ENCODE results near the gene BEST4.
"Not testable (repeated sequence)": the region's sequence is repeated elsewhere in the genome, so short reads cannot be mapped to it uniquely, and the experiment has no call there.

Gene BEST4

DNA sequence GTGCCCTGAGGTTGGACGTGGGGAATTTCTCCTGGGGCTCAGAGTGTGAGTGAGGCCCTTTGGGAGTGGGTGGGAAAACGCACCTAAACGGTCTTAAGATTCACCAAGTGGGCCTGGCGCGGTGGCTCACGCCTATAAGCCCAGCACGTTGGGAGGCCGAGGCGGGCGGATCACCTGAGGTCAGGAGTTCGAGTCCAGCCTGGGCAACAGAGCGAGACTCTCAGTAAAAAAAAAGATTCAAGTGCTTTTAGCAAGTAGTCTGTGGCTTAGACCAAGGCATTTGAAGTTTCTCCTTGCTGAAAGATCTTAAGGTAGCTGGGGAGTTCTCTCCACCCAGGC lies 11.3 kb downstream of the BEST4 start:
- no peak for DNase-seq

DNA sequence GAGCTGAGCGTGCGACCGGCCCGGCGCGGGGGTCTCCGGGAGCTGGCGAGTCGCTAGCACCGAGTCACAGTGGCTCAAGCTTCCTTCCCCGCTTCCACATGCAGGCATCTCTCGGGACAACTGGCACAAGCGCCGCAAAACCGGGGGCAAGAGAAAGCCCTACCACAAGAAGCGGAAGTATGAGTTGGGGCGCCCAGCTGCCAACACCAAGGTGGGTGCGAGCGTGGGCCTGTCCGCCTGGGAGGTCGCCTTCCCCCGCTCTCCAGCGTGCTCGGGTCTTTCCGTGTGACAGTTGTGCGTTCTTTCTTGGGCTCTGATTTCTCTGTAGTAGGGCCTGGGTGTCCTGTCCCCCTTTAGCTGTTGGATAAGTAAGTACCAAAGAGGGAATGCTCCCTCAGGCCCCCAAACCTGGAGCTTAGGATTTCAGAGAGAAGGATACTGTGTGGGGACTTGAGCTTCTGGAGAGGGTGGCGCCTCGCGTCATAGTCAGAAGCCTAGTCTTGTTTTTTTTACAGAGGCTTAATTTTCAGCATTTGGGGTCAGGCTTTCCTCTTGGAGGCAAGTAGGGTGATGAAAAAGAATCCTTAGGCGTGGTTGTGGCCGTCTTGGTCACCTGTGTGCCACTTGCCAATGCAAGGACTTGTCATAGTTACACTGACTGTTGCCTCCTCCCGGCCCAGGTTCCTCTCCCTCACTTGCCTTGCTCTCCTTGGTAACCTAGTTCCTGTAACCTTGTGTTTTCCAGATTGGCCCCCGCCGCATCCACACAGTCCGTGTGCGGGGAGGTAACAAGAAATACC lies 11.8 kb downstream of the BEST4 start:
- DNase-seq = peak; percentile 52

DNA sequence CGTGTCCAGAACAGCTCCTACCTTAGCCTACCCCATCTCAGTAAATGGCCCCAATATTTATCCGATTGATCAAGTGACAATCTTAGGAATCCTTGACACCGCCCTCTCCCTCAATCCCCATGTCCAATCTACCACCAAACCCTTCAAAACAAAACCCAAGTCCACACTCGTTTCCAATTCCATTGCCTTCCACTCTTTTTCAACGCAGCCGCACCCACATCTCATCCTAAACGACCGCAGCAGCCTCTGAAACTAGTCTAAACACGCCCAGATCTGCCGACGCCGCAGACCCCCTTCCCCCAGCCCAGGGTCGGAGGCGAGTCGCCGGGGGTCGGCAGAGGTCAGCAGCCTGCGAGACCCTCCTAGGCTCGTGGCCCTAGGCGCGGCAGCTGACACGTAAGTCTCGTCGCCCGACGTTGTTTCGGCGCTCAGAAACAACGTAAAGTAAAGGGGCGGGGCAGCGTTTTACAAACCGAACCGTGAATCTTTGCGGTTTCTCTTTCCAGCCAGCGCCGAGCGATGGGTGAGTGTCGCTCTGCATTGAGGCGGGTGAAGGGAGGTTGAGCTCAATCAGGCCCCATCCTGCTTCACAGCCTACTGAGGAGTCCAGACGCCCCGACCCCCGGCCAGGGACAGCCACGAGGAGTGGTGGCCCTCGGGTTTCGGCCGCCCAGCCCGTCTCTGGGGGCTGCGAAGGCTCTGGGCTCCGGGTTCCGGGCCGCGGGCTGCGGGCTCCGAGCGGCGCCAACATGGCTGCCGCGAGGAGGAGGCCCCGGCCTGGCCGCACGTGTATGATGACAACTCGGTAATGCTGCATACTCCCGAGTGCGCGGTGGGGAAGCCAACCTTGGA lies 12.7 kb downstream of the BEST4 start, which contains the start of gene RPS8:
Gene RPS8, plus strand, starts transcription at position 463 of the 852 bp plus-strand sequence. Its CDS starts 57 bp downstream, at position 520.
- DNase-seq = peak; percentile 89

DNA sequence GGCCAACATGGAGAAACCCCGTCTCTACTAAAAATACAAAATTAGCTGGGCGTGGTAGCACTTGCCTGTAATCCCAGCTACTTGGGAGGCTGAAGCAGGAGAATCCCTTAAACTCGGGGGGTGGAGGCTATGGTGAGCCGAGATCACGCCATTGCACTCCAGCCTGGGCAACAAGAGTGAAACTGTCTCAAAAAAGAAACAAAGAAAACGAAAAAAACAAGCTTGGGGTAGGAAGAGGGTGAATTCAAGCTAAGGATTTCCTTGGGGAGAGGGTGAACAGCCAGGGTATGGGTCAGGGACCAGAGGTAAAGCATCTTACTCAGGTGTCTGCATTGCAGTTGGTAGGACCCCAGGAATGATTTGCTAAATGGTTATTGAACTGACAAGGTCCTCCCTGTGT lies 21.5 kb downstream of the BEST4 start:
- DNase-seq = not testable (repeated sequence)

DNA sequence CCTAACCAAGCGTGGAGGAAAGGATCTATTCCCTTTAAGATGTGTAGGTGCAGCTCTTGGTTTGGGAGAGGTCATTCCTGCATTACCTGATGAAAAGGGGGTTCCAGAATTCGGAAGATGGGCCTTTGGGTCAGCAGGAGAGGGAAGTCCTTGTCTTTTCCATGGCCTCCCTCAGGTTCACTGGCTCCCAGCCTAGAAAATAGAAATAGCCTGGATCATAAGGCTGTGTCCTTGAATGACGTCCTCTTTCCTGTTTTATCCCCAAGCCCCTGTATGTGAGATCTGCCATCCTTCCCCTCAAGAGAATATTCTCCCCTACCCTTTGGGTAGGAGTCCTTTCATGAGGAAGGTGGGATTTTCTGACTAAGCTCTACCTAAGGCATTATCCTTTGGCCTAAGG lies 27.1 kb downstream of the BEST4 start:
- no peak for DNase-seq

DNA sequence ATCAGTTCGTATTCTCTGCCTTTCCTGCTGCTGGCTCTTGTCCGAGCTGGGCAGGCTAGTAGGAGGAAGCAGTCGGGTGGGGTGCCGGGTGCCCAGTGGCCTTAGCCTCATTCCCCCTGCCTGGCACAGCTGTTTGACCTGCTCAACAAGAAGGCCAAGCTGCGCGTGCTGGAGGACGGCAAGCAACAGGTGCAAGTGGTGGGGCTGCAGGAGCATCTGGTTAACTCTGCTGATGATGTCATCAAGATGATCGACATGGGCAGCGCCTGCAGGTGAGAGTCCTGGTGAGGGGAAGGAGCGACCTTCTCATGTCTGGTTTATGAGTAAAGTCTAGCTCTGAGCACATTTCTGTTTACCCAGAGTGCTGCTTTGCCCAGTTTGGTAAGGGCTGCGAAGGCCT lies 28.9 kb downstream of the BEST4 start:
- DNase-seq = no peak

DNA sequence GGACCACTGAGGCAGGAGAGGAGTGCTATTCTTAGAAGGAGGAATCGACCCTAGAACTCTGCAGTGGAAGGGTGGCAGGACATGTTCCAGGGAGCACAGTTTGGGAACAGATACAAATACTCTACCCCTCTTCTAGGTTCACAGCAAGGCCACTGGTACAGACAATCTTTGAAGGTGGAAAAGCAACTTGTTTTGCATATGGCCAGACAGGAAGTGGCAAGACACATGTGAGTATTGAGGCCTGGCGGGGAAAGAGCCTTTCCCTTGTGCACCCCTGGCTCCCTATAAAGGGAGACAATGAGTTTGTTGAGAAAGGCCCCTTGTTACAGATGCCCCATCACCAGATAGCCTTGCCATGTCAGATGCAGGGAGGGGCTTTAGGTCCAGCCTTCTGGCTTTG lies 30.6 kb downstream of the BEST4 start:
- DNase-seq = no peak

DNA sequence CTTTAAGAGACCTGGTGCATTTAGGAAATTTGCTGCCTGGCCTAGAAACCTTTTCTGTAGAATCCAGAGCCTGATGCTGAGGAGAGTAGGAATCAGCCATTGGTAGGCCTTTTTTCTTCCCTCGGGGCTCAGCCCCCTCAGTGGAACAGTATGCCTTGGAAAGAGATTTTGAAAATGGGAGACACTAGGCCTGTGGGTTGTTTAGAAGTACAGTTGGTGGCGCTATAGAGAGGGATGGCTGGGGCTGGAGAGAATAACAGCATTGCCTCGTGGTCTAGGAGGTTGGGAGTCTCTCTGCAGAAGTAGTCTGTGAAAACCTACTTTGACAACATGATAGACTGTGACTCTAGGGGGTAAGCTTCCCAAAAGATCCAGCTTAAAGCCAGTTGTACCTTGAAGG lies 40.1 kb downstream of the BEST4 start:
- no peak for DNase-seq

DNA sequence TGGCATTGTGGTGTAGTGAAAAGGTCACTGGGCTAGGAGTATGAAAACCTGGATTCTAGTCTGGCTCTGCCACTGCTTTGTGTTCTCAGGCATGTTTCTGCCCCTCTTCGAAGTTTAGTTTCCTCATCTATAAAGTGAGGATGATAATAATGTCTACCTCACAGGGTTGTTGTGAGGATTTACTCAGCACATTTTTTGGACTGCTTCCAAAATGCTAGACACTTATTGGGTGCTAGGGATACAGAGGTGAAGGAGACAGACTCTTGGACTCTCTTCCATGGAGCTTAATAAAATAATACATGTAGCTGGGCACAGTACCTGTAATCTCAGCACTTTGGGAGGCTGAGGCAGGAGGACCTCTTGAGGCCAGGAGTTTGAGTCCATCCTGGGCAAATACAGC lies 44.8 kb downstream of the BEST4 start:
- no peak for DNase-seq

DNA sequence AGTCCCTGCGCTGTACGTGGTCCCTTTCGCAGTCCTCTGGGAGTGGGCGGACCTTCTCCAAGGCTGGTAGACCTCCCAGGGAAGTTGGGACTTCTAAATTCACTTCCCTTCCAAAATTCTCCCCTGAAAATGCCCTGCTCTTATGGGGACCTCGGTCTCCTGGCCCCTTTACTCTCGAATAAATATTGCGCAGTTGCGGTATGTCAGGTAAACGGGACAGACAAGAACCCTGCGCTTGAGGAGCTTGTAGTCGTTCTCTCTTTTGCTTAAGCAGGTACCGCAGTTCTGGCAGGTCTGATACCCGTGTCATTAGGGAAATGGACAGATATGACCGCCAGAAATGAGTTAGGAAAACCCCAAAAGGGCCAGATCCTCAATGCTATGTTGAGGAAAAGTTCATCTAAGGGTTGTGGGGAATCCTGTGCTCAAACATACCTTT lies 47.8 kb downstream of the BEST4 start:
- DNase-seq = no peak

DNA sequence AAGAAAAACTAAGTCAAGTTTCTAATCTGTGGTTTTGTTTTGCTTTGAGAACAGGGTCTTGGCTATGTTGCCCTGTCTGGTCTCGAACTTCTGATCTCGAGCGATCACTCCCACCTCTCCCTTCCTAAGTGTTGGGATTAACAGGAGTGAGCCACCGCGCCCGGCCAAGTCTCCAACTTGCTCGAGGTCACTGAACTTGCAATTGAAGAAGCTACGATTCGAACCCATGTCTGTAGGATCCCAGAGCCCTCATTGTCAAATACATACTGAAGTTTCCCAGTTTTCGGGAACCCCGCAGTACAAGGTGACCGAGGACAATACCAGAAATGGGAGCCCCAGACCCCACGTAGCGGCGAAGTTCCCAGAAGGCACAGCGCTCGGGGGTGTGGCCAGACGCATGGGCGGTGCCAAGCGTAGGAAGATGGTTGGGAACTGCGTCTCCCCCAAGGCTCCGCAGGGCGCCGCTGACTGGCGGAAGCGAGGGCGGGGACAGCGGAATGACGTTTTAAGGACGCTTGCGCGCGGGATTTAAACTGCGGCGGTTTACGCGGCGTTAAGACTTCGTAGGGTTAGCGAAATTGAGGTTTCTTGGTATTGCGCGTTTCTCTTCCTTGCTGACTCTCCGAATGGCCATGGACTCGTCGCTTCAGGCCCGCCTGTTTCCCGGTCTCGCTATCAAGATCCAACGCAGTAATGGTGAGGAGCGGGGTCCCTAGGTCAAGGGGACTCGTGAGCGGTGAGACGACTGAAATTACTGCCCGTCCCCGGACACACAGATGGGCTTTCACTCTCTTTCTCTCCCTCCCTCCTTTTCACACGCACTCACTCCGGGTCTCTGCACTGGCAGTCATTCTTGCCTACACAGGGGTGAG lies 48.4 kb downstream of the BEST4 start, which contains the start of gene KIF2C:
Gene KIF2C, plus strand, starts transcription at position 531 of the 872 bp plus-strand sequence. Its CDS starts 96 bp downstream, at position 627.
- DNase-seq = peak; percentile 96

DNA sequence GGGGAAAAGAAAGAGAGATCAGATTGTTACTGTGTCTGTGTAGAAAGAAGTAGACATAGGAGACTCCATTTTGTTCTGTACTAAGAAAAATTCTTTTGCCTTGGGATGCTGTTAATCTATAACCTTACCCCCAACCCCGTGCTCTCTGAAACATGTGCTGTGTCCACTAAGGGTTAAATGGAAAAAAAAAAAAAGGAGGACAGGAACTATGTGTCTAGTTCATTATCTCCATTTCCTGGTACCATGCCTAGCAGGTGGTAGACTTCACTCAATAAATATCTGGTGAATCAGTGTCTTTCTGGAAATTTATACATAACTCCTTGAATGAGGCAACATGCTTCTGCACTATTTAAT lies 49.0 kb downstream of the BEST4 start:
- not testable (repeated sequence) for DNase-seq

DNA sequence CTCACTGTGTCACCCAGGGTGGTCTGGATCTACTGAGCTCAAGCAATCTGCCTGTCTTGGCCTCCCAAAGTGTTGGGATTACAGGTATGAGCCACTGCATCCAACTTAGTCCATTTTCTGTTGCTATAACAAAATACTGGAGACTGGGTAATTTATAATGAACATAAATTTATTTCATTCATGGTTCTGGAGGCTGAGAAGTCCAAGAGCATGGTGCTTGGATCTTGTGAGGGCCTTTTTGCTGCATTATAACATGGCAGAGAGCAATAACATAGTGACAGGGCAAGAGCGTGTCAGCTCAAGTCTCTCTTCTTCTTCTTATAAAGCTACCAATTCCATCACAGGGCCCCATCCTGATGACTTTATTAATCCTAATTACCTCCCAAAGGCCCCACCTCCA lies 52.0 kb downstream of the BEST4 start:
- DNase-seq = no peak

DNA sequence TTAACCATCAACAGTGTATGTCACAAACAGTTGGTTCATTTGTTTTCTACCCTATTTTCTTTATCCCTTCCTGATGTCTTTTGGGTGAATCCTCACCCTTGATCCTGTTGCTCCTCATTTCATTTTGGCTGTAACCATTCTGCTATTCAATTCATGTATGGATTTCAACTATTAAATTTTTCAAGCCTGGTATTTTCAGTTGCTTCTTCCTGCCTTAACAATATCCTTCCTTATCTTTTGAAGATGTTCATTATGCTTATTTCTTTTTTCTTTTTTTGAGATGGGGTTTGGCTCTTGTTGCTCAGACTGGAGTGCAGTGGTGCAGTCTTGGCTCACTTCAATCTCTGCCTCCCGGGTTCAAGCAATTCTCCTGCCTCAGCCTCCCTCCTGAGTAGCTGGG lies 54.2 kb downstream of the BEST4 start:
- no peak for DNase-seq

All from CD4-positive, alpha-beta T cell treated with Interleukin-15 for 1 hour (primary cell).